ENCODE results near the gene MBD3. TPM values are rescaled to one million over a fixed set of nuclear protein-coding genes. Genes with fewer than 3 reads are reported as not detected.
"Not testable (repeated sequence)": the region's sequence is repeated elsewhere in the genome, so short reads cannot be mapped to it uniquely, and the experiment has no call there.

The MBD3 gene, protein sequence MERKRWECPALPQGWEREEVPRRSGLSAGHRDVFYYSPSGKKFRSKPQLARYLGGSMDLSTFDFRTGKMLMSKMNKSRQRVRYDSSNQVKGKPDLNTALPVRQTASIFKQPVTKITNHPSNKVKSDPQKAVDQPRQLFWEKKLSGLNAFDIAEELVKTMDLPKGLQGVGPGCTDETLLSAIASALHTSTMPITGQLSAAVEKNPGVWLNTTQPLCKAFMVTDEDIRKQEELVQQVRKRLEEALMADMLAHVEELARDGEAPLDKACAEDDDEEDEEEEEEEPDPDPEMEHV
- 57.5 and 98.2 TPM in 2 replicates for total RNA-seq

DNA sequence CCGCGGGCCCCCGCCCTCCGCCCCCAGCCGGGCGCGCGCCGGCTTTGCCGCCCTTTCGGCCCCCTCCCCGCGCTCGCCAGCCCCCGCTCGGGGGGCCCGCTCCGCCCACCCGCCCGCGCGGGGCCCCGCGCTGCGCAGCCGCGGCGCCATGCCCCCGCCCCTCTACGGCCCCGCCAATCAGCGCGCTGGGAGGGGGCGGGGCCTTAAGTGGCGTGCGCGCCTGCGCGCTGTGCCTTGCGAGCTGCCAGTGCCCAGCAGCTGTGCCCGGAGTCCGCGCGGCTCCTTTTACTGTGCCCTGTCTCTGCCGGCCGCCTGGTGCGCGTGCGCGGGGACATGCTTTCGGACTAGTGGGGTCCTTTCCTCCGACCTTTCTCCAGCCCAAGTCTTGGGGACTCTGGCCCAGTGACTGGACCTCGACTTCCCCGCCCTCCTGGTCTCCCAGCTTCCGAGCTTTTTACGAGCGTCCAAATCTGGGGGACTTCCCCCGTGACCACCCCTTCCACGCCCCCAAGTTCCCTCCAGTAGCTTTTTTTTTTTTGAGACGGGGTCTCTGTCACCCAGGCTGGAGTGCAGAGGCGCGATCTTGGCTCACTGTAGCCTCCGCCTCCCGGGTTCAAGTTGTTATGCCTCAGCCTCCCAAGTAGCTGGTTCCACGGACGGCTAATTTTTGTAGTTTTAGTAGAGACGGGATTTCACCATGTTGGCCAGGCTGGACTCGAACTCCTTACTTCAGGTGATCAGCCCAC is at the start of gene MBD3:
Gene MBD3 (minus strand): TSS at position 111 of the 746 bp plus-strand sequence. CDS start 234 bp downstream, outside the sequence.
- peak; percentile 81 for DNase-seq (ENCODE audit: low read depth)

DNA sequence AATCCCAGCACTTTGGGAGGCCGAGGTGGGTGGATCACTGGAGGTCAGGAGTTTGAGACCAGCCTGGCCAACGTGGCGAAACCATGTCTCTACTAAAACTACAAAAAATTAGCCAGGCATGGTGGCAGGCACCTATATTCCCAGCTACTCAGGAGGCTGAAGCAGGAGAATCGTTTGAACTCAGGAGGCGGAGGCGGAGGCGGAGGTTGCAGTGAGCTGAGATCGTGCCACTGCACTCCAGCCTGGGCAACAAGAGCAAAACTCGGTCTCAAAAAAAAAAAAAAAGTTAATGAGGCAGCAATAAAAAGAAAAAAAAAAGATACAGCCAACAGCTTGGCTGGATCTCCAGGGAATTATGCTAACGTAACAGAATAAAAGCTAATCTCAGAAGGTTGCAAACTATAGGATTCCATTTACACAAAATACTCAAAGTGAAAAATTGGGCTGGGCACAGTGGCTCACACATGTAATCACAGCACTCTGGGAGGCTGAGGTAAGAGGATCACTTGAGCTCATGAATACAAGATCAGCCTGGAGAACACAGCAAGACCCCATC is 48.3 kb upstream of the MBD3 start:
- DNase-seq (ENCODE audit: low read depth), result not testable (repeated sequence)

DNA sequence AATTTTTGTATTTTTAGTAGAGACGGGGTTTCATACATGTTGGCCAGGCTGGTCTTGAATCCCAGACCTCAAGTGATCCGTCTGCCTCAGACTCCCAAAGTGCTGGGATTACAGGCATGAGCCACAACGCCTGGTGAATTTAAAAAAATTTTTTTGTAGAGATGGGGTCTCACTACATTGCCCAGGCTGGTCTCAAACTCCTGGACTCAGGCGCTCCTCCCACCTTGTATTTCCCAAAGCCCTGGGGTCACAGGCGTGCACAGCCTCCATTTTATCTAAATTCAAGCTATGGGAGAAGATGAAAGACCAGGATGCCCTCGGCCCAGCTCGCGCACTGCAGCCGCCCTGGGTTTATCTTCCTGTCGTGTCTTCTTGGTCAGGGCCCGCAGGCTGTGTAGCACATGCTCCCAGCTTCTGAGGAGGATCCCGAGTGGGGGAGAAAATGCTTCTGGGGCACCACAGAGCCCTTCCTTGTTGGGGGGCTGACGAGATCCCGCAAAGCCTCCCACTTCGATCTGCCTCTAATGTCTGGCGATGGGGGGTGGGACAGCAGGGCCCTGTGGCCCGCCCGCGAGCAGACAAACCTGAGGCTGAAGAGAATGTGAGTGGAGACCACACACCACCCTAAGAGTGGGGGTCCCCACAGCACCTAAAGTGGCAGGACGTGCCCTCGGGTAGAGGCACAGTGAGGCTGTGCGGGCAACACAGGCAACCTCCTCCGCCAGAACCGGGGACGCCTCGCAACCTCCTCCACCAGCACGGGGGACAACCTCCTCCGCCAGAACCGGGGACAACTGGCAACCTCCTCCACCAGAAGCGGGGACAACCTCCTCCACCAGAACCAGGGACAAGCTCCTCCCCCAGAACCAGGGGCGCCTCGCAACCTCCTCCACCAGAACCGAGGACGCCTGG is 43.9 kb upstream of the MBD3 start:
- no peak for DNase-seq (ENCODE audit: low read depth)

DNA sequence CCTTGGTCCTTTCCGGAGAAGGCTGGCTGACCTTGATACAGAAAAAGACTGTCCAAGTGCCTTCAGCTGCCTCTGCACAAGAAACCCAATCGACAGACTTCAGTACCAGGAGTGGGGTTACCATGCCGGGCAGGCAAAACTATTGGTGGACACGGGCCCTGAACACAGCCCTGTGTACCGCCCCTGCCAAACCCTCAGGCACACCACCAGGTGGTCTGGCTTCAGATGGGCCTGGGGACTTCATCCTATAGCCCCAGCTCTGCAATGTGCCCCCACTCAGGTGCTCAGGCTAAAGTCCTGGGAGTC is 42.2 kb upstream of the MBD3 start:
- DNase-seq (ENCODE audit: low read depth), result no peak

DNA sequence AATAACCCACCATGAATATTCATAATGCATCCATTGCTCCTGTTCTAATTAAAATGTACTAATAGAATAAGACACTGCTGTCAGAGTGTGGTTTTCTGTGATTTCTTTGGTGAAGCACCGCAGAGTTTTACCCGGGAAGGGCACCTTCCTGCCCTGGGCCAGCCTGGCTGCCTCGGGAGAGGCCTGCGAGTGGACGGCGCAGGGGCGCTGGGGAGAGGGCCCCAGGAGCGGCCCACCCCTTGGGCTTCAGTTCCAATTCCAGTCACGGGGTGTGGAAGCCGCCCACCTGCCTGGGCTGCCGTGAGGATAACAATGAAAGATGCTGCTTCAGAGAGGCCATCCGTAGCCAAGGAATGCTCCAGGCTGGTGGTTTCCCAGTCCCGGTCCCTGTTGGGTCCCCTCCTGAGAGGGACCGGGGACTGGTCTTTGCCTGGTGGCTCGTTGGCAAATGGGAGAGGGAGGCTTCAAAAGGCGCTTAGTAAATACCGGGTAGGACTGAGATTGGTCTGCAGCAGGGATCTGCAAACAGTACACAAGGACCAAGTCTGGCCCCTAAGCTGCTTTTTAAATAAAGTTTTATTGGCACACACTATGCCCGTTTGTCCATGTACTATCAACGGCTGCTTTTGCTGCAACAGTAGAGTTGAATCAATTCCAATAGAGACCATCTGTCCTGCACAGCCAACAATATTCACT is 41.7 kb upstream of the MBD3 start:
- no peak for DNase-seq (ENCODE audit: low read depth)

DNA sequence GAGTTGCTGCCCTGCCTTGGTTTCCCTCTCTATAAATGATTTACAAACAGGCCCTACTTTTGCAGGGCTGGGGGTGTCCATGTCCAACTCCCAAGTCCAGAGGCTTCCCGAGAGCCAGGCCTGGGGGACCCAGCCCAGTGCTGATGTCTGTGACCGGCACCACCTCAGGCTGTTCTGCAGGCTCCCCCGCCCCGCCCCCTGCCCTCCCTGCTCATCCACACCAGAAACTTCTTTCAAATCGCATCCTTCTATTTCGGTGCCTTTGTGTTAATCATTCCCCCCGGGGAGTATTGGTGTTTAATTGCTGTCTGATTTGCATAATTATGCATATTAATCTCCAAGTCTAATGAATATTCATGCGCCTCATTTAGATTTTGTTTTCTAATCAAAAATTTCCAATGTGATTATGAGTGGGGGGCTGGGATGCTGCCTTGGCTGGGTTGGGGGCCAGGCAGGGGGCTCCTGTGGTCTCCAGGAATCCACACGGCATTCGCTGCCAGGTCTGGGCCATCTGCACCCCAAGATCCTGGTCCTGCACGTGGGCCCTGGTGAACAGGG is 40.7 kb upstream of the MBD3 start:
- no peak for DNase-seq (ENCODE audit: low read depth)

DNA sequence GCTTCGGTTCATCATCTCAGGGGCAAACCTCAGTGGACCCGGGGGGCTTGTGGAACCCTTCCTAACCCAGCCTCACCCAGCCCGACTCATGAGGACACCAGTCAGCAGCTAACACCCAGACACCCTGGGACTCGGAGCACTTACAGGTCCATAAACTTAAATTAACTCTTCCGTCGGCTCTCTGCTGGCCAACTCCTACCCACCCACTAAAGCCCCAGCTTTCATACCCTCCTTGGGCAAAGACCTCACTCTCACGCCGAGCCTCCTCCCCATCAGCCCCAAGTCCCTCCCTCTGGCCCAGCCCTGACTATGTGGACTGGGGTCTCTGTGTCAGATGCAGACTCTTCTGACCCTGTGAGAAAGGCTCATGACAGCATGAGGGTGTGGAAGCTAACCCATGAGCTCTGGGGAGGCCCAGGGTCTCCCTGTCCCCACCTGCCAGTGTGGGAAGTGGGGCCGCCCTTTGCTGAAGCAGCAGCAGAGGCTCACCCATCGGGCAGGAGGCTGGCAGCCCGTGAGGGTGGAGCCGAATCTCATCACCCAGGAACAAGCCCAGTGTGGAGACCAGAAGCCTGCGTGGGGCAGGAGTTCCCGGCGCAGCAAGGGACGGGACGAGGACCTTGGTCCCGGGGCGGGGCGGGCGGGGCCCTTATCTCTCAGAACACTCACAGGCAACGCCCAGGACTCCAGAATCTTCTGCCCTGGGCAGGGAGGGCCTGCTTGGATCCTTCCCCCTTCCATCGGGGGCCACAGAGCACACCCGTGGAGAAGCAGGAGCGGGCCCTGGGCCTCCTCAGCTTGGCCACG is 40.0 kb upstream of the MBD3 start:
- DNase-seq (ENCODE audit: low read depth), result no peak

DNA sequence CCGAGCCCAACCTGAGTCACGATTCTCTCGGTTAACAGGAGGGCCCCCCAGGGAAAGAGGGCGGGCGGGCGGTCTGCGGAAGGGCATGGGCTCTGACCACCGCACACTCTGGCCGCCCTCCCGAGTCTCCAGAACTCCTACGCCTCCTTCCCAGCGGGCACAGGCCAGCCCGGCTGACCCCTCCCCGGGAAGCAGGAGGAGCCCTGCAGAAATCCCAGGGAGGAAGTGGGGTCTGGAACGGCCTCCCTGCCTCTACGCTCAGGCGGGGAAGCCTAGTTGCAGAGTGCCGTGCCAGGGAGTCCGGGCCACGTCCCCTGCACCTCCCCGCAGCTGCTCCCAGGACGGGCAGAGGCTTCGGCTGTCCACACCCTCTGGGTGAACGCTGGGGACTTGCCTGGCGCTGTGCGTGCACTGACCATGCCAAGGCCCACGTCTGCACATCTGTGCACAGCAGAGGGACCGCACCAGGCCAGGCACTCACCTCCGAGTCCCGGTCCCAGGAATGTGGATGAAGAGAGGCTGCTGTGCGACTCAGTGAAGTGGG is 39.0 kb upstream of the MBD3 start:
- DNase-seq (ENCODE audit: low read depth), result no peak

DNA sequence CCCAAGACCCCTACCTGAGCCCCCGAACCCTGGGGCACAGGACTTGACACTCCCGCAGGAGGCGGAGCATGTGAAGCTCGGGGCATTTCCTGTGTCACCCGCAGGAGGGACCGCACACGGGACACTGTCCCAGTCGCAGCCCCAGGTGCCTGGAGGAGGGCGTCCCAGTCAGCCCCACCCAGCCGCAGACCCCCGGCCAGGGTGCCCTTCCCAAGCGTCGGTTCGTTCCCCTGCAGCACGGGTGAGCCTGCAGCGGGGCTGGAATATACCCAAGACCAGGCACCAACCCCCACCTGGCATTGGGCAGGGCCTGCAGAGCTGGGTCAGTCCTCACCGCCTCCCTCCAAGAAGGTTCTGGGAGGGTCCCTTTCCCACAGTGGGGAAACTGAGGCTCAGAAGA is 38.1 kb upstream of the MBD3 start:
- DNase-seq (ENCODE audit: low read depth), result no peak

DNA sequence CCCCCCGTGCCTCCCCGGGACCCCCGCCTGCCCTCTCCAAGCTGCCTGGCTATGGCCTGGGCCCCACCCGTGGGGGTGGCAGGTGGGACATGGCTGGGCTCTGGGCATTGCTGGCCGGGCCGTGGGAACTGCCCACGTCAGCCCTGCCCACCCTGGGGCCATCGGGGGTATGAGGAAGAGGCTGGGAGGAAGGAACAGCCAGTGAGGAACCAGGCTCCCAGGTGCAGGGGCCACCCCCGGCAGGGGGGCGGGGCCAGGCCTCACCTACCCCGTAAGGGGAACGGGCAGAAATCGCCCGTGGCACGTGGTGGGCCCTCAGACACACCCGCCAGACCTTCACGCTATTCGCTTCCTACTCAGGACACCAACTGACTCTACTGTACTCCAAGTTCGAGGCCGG is 37.3 kb upstream of the MBD3 start:
- no peak for DNase-seq (ENCODE audit: low read depth)

DNA sequence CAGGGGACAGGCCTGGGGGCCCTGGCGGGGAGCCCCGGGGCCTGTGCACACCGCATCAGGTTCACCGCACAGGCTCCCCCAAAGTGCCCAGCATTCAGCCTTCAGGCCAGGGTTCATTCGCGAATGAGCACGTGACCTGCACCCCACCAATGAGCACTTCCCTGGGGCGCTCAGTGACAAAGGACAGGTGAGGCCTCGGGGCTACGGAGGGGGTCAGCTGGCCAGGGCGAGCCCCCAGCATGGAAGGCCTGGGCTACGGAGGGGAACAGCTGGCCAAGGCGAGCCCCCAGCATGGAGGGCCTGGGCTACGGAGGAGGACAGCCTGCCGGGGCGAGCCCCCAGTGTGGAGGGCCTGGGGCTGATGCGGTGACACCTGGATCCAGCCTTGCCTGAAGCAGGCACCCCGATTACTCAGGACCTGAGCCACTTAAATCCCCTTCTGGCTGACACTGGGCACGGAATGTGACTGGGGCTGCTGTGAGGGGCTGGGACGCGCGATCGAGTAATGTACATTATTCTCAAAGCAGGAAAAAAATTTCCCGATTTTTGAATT is 36.7 kb upstream of the MBD3 start:
- DNase-seq (ENCODE audit: low read depth), result no peak

DNA sequence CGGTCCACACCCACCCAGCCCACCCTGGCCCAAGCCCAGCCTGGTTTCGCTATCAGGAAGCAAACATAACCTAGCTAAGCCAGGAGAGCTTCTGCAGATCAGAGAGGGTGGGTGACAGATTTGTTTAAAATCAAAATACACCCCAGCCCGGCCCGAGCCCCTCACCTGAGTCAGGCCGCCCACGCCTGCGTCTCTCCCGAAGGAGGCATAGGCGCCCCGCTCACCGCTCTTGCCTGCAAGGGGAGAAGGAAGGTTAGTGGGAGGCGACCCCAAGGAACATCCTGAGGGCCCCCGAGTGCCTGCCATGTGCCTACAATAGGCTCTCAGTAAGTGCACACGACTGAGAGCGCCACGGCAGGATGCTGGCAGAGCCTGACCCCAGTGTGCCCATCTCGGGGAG is 34.5 kb upstream of the MBD3 start:
- DNase-seq (ENCODE audit: low read depth), result no peak

DNA sequence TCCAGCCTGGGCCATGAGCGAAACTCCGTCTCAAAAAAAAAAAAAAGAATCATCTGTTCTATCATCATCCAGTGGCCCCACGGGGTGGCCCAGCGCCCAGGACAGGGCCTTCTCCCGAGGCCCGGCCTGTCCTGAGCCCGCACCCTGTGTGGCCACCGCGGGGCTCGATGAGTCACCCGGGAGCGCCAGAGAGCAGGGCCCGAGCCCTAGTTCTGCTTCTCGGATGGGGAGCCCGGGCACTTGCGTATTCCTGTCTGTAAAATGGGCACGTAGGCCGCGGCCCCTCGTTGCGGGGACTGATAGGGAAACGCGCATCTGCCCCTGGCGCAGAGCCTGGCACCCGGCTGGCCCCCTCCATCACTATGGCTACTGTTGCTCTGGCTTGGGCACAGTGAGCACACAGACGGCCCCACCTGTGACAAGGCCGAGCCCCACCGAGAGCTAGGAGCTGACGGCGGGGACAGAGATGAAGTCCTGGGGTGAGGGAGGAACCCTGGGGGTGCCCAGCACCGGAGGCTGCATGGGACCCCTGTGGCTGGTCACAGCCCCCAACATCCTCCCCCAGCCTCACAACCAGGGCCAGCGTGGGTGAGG is 33.8 kb upstream of the MBD3 start:
- DNase-seq (ENCODE audit: low read depth), result no peak

DNA sequence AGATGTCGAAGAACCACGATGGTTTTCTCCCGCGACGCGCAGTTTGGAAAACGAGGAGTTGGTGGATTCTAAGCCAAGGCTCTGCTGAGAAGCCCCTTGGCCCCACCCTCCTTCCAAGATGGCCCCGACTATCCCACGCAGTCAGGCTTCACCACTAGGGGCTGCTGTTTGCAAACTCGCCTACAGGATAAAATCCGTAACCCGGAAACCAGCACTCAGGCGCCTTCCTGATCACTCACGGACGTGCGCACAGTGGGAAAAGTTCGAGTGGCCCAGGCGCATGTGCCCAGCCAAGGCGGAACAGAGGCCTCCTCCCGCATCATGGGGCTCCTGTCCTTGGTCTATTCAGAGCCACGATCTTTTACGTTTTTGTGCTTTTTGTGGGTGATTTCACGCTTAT is 31.8 kb upstream of the MBD3 start:
- peak; percentile 15 for DNase-seq (ENCODE audit: low read depth)

DNA sequence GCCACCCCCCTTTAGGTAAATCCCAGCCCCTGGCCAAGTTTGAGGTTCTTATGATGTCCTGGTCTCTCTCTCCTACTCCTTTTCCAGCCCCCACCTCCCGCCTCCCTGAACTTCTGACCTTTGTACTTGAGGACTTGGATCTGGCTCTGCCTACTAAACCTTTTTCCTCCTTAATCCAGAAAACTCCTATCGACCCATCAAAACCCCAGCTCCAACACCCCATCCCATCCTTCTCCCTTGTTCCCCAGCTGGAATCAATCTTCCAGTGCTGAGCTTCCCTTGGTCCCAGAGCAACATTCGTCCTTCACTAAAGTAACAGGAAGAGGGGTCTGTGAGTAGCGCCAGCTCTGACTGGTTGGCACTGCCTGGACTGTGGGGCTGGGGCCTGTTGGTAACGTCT is 29.9 kb upstream of the MBD3 start:
- DNase-seq (ENCODE audit: low read depth), result no peak

DNA sequence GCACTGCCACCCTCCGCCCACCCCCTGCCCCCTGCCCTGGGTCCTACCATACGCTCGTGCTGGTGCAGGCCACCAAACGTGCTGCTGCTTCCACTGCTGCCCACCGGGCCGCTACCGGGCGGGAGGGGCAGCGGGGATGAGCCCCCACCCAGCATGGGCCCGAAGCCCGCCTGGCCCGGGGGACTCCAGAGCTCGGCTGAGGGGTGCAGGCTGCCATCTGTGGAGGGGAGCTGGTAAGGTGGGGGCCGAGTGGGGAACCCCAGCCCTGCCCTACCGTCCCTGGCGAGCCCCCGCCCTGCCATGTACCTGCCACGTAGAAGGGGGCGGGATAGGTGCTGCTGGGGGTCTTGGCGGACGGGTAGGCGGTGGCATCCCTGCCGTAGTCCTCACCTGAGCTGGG is 29.3 kb upstream of the MBD3 start:
- no peak for DNase-seq (ENCODE audit: low read depth)

DNA sequence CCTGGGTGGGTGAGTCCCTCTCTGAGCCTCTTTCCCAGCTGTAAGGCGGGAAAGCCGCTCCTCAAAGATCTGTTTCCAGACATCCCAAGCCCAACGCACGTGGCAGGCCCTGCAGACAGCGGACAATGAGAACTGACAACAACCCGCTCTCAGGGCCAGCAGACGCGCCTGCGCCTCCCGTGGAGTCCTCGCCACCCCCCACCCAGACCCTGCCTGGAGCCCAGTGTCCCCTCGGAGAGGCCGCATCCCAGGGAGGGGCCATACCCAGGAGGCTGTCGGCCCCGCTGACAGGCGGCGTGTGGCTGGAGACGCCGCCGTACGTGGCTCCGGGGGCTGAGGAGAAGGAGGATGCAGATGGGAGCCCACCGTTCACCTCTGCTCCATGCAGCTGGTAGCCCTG is 28.9 kb upstream of the MBD3 start:
- DNase-seq (ENCODE audit: low read depth), result no peak

DNA sequence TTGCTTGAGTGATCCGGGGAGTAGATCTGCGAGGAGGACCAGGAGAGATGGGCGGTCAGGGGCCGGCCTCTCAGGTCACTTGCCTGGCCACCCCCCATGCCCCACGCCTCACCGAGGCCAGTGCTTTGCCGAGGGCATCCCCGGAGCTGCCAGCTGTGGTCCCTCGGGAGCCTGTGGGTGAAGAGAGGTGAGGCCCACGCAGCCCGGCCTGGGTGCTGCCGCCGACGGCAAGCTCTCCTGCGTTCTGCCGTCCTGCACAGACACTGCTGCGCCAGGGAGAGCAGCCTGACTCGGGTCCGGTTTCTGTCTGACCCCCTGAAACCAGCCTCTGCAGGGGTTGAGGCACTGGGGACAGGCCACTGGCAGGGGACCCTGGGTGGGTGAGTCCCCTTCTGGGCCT is 28.4 kb upstream of the MBD3 start:
- DNase-seq (ENCODE audit: low read depth), result no peak

DNA sequence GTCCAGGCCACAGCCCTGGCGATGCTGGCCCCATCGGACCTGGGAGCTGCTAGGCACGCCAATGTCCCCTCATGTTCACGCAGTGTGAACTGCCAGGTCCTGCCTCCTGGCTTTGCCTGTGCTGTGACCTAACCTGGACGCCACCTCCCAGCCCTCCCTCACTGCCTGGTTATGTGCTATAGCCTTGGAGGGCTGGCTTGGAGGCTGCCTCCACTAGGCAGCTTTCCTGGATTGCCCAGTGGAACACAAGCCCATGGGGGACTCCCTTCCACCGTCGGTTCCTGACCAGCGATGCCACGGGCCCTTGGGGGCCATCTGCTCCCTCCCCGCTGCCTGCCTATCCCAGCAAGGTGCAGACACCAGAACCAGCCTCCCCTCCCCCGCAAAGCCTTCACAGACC is 27.8 kb upstream of the MBD3 start:
- DNase-seq (ENCODE audit: low read depth), result no peak

DNA sequence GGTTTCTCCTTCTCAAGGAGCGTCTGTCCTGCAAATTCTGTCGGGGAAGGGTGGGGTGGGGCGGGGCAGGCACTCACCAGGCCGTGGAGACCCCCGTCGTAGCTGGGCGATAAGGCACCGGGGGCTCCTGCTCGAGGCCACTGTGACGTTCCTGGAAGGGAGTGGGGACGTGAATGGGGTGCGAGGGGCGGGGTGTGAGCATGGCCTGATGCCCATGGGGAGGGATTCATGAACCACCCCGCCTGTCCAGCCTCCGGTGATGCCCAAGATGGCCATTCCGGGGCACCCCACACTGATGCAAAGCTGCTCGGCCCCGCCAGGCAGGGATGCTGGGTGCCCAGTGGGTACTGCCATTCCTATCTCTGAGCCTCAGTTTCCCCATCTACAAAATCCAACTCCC is 27.0 kb upstream of the MBD3 start:
- DNase-seq (ENCODE audit: low read depth), result no peak

All from renal cortical epithelial cell (primary cell).